Left ventricle myocardium superior (tissue), 1 donor: ENCODE results near the gene DMGDH. TPM values are rescaled to one million over a fixed set of nuclear protein-coding genes. Genes with fewer than 3 reads are reported as not detected.
A peak's percentile ranks its signal among the peaks of the same experiment; 100 is the strongest.

Experiments used
- ATAC-seq: fragments of 200-7000 bp; cut with Tn5 transposase; one replicate; pipeline ENCODE4 v1.9.1; 2020; ENCODE audit warnings: mild to moderate bottlenecking, moderate library complexity
- DNase-seq: peaks from one replicate; pipeline ENCODE4 v3.0.0-alpha.2; 2020
- intact Hi-C: fragments of 100-400 bp; cut with micrococcal nuclease; formaldehyde crosslinking; loops from one replicate; pipeline ENCODE4 v1.11.0; 2022
- total RNA-seq: library from RNA; stranded (reverse); fragmentation: NEBNext Ultra II Directional; extraction: Animal tissue kit (Norgen Biotek cat#: 25700); gene quantifications from one replicate; pipeline ENCODE4 v1.2.1, GENCODE V29; 2021
- donor health status: DM: no; HTN: yes; CAD: no; lungs with severe emphysema.

Gene DMGDH
- total RNA-seq, 1 donor from 2014 or later, result 1.3 TPM

DNA sequence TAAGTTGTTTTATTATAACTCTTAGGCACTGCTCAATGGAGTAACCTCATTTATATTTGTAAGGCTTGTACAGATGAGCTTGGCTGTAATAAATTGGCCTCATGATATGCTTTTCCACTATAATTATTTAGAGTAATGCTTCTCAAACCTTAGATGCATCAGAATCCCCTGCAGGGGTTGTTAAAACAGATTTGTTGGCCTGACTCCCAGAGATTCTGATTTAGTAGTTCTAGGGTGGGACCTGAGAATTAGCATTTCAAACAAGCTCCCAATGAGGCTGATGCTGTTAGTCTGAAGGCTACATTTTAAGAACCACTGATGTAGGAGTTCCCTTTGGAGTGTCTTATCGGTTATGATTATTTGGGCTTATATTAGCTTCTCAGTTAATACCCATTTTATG lies 46.1 kb downstream of the DMGDH start:
- intact Hi-C loops, result loop anchor here (10.0 kb wide), 1 partner anchor 441 kb away; no protein-coding TSS in a partner anchor
- ATAC-seq, result no peak
- DNase-seq, result no peak

DNA sequence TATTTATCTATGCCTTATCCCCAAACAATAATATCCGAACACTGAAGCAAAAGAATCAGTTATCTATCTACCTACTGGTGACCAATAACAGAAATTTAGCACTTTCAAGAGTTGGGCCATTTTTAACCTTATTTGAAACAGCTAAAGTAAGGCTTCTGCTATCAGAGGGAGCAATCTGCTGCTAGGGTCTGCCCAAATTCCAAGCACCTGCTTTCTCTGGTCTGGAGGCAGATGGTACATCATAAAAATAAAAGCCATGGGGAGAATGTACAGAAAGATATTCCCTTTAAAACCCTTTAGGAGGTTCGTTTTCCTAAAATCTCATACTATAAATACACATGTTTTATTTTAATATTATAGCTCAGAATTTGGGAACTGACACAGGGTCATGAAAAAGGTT lies 46.7 kb downstream of the DMGDH start:
- ATAC-seq (no peak), DNase-seq (no peak)
- intact Hi-C loops, result loop anchor here (10.0 kb wide), 1 partner anchor 442 kb away; no protein-coding TSS in a partner anchor

DNA sequence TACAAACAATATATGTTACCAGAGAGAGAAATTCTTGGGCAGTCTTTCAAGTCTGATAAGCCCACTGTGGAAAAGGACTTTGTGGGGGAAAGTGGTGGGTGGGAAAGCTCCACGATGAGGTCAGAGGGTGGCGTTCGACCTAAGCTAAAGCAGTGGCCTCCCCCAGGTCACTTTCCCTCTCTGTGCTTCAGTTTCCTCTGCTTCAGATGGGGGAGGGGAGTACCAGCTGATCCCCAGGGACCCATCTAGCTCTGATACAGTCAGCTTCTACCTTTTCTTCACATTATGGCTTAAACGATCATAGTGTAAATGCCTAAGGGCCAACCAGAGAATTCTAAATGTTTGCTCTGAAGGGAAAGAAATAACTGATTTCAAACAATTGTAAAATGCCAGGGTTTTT lies 47.7 kb downstream of the DMGDH start:
- DNase-seq, result no peak
- intact Hi-C loops, result loop anchor here (10.0 kb wide), 1 partner anchor 443 kb away; no protein-coding TSS in a partner anchor
- no peak for ATAC-seq

DNA sequence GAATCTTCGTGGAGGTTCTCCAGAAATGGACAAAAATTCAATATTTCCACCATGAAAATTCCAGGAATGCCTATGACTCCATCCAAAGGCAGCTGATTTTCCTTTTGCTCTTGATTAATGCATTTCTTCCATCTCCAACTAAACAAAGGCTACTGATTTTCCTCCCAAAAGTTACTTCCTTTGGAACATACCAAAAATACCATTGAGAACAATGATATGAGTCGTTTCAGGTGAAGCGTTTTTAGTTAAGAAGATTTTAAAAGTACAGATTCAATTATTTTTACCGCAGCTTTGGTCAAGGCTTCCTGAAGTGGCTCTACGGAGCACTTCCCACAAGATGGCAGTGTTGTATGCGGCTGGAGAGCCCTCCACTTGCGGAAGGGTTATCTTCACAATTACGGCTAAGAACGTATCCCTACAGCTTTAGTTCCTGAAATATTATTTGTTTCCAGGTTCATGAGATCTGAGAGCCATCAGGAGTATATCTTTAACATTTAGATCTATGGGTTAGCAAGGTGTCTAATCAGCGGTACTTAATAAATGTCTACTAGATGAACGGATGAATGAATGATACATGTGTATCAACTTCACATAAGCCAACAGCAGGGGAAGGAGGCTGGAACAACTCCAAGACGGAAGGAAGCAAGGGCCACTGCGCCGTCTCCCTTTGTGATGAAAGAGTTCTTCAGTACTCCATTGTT lies 48.5 kb downstream of the DMGDH start:
- intact Hi-C loops, result loop anchor here (10.0 kb wide), 1 partner anchor 444 kb away; no protein-coding TSS in a partner anchor
- ATAC-seq (peak; percentile 78), DNase-seq (peak; percentile 57)

DNA sequence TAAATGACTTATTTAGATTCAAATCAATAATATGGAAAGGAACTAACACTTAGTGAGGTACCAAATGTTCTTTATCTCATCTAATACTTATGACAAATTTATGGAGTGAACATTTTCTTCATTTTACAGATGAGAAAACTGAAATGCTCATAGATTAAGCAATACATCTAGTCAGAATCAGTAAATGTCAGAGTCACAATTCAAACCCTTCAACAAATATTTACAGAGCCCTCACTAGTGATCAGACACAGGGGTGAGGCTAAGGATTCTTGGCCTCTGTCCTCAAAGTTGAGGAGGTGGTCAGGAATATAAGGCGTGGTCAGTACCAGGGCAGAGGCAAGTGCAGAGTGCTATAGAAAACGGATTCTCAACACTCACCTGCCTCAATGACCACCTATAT lies 54.8 kb downstream of the DMGDH start:
- no peak for DNase-seq
- intact Hi-C loops, result no loop called here
- no peak for ATAC-seq

DNA sequence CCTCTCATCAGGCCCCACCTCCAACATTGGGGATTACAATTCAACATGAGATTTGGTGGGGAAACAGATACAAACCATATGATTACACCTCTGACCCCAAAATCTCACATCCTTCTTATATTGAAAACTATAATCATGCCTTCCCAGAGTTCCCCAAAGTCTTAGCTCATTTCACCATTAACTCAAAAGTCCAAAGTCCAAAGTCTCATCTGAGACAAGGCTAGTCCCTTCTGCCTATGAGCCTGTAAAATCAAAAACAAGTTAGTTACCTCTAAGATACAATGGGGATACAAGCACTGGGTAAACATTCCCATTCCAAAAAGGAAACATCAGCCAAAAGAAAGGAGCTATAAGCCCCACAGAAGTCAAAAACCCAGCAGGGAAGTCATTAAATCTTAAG lies 57.6 kb downstream of the DMGDH start:
- intact Hi-C loops, result no loop called here
- no peak for DNase-seq
- no peak for ATAC-seq

DNA sequence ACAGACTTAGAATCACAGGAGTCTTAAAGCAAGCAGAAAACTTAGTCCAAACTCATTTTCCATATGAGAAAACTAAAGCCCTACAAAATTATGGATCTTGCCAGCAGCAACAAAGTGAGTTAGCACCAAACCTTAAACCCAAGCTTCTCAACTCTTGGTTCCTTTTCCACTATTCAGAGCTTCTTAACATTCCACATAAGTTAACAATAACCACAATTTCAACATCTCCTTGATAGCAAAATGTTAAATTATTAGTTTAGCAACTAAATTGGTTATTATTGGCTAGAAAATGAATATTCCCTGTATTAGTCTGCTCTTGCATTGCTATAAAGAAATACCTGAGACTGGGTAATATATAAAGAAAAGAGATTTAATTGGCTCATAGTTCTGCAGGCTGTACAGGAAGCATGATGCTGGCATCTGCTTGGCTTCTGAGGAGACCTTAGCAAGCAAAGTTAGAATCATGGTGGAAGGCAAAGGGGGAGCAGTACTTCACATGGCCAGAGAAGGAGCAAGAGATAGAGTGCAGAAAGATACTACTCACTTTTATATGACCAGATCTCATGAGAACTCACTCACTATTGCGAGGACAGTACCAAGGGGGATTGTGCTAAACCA lies 58.1 kb downstream of the DMGDH start:
- DNase-seq (no peak), ATAC-seq (no peak)
- intact Hi-C loops, result no loop called here

DNA sequence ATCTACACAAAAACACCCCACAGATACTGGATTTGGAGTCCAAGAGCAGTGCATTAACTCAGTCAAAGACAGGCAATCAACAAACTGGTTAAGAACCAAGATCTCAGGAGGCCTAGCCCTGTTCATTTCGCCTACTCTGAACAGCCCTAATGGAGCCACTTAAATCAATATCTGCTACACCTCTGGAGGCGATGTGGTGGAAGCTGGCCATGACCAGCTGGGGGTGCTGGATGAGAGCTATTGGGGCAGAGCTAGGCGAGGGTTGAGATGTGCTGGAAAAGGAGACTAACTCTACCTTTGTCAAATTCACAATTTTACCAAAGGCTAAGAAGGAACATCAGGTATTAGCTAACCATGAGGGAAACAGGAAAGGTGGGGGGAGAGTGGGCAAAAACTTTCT lies 61.1 kb downstream of the DMGDH start:
- intact Hi-C loops, result no loop called here
- ATAC-seq (no peak), DNase-seq (no peak)

DNA sequence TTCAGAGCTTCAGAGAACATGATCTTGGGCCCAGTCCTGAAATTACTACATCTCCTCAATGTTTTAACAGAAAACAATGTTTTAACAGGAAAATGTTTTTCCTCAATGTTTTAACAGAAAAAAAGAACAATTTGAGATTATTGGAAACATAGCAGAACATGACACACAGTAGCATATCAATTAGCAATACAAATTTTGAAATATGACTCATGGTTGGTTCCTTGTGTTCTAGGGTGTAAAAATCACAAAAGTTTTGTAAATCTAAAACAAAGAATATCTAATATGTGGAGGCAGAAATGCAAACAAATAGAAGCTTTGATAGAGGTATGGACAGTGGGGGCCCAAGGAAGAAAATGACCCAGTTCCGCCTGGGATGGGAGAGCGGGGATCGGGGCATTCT lies 61.6 kb downstream of the DMGDH start:
- no peak for DNase-seq
- no peak for ATAC-seq
- intact Hi-C loops, result no loop called here

DNA sequence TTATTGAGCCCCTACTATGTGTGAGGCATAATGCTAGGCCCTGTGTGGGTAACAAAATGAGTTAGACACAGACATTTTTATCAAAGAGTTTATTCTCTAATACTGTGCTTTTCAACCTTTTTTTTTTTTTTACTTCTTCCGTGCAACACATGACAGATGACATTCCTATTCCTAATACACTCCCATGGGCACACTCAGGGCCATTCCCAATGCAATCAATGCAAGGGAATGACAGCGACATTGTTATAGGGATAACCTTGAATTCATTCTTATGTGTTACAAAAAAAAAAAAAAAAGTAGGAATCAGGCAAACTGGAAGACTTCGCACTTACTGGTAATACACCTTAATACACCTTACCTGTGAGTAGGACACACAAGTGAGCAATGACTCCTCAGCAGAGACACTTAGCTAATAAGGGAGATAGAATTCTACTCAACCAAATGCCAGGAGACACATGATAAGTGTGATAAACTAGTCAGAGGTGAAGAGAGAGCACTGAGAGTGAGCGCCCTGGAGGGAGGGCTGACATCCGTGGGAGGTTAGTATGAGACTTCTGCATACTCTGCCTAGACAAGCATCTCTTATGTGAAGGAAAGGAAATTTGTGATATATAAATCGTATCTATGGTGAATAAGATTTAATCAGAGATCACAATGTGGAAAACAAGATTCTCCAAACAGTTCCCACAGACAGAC lies 63.4 kb downstream of the DMGDH start:
- intact Hi-C loops, result no loop called here
- ATAC-seq (no peak), DNase-seq (no peak)

DNA sequence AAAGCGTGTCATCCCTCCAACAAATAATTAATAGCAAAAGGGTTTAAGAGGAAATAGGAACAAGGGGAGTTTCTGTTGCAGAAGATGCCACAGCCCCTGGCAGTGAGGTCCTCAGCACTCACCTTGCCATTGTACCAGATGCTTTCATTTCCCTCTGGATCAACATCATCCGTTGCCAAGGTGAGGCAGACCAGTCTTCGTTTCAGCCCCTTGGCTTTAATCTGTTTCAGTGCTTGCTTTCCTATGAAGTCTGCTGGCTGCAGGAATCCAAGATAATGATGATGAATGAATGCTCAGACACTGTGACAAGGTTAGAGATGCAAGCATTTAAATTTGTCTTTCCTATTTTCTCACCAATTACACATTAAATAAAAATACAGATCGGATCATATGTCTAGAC lies 64.3 kb downstream of the DMGDH start:
- no peak for ATAC-seq
- intact Hi-C loops, result no loop called here

DNA sequence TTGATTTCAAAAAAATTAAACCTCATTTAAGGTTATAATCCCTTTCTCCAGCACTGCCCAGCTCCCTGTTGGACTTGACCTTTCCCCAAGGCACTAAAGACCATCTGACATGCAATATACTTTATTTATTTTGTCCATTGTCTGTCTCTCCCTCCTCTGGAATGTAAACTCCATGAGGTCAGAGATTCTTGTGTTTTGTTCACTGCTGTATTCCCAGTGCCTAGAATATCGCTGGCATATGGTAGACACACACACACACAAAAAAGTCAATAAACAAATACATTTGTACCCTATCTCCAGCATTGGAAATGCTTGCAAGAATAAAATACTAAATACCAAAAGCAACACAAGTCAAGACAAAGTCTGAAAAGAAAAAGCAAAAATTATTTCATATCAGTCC lies 67.1 kb downstream of the DMGDH start:
- intact Hi-C loops, result no loop called here
- no peak for ATAC-seq
- DNase-seq, result no peak

More for the DNA sequence above, 64.3 kb downstream of the DMGDH start:
- DNase-seq, result no peak

DNA sequence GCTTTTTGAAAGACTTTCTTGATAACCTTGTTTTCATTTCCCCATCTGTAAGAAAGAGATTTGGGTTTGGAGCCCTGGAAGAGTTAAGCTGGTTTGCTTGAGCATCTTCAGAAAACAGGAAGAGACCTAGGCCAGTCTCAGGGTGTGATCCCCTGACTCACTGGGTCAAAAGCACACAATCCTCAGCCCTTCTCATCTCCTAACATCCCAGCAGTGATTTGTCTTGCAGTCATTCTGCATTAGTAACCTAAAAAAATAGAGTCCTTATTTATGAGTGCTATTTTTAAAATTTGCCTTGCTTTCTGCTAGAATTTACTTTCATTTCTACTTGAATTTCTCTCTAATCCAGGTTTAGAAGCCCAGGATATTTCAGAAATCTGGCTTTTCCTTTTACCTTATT lies 68.0 kb downstream of the DMGDH start:
- intact Hi-C loops, result no loop called here
- no peak for DNase-seq
- no peak for ATAC-seq

DNA sequence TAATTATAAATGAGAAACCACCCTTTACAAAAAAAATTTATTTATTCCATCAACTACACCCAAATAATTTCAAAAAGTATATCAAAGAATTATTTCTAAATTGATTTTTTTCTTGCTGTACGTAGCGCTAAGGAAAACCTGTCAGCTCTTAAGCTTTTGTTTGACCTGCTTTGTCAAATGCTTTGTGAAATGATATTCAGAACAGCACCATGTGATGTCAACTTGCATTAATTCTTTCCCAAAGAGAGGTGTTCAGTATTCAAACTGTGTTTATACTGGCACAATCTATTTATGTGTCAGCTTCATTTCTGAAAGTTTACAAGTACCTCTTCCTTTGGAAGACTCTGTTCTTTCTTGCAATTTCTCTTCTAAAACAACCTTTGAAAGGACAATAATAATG lies 72.4 kb downstream of the DMGDH start:
- no peak for ATAC-seq

DNA sequence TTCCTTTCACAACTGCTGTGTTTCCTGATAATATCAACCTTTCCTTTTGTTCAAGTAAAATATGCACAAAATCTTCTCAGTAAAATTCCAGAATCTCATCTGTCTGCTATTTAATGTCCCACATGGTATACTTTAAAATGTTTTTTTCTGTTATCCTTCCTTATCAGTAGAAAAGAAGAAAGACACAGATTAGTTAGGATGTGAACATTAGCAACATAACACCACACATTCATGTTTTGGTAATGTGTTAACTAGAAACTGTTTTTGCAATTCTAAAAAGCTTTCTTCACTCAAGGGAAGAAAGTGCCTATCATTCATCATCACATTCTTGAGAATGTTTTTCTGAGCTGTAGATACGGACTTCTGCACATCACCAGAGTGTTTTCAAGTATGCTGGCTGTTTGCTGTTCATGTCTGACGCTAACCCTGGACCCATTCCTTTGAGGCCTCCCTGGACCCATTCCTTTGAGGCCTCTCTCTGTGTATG lies 73.9 kb downstream of the DMGDH start:
- no peak for DNase-seq
- no peak for ATAC-seq
- intact Hi-C loops, result no loop called here

More for the DNA sequence above, 72.4 kb downstream of the DMGDH start:
- intact Hi-C loops, result no loop called here
- DNase-seq, result no peak

DNA sequence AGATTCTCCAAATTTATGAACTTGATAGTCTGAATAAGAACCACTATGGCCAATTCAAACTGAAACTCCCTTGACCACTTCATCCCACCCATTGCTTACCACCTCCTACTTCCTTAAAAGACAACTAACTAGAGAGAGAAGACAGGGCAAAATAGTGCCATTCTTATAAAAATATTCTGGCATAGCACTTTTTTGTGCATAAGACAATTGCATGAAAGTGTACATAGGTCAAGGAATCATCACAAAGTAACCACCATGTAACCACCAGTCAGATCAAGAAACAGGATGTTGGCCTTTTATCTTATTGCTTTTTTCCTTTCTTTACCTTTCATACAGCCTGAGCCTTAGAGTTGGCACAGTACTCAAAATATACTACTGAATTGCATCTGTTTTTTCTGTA lies 76.3 kb downstream of the DMGDH start:
- ATAC-seq (no peak), DNase-seq (no peak)
- intact Hi-C loops, result no loop called here

DNA sequence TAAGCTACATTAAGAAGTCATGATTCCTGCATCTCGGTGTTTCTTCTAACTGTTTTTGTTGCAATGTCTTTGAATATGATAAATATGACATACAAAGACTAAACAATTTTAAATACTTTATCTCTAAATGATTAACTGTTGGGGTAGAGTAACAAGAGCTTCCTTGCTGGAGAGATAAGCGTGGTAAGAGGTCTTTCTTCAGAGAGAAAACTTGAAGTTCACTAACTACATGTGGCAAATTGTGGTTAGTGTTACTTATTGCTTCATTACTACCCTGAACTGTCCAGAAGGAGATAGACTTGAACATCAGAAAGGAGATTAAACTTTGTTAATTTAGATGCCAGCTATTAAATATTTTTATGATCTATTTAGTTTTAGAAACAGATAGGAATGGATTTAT lies 77.3 kb downstream of the DMGDH start:
- intact Hi-C loops, result no loop called here
- DNase-seq (no peak), ATAC-seq (no peak)

DNA sequence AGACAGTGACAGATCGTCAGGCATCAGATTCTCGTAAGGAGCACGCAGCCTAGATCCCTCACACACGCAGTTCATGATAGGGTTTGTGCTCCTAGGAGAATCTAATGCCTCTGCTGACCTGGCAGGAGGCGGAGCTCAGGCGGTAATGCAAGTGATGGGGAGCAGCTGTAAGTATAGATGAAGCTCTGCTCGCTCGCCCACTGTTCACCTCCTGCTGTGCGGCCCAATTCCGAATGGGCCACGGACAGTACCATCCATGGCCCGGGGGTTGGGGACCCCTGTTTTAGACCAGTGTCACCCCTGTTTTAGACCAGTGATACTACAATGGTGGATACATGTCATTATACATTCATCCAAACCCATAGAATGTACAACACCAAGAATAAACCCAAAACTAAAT lies 80.4 kb downstream of the DMGDH start:
- ATAC-seq (no peak), DNase-seq (no peak)
- intact Hi-C loops, result no loop called here

DNA sequence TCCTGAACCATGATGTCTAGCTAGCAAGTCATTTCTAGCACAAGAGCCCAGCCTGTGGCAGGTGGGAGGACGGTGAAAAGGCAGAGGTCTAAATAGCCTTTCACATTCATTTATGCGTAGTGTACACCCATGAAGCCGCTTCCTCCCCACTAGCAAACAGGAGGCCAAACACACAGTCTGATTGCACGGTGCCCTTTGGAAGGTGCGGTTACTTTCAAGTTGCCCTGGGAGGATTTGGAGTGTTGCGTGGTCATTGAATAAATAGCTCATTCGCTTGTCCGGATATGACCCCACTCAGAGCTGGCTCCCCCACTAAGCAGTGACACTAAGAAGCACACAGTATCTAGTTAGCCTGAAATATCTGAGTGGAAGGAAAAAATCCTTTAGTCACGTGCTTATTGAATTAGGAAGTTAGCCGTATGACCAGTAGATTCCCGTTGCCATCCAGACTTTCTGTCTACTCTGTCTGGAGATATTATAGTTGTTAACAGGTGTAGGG lies 83.7 kb downstream of the DMGDH start:
- ATAC-seq, result peak; percentile 47
- intact Hi-C loops, result no loop called here
- DNase-seq, result no peak

DNA sequence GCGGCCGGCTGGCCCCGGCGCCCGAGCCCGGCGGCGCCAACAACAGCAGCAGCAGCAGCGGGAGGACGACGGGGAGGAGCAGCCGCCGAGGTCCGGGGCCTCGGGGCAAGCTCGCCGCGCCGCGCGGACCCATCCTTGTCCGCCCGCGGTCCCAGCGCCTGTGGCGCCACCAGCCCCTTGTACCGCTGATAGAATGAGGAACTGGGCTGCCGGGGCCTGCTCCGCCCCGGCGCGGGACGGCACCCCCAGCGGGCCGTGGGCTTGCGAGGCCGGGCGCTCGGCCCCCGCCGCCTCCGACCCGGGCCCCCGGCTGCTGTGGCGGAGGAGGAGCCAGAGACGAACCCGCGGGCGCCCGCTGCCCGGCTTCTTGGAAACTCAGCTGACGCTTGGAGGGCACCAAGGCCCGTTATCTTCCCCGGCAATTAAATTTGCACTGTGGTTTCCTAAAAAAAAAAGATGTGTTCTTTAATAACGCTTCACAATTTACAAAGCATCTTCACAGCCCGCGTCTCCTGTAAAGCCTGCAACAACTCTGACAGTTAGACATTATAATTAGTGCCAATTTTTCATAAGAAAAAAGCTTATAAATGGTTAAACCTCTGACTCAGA lies 84.3 kb downstream of the DMGDH start, which contains the start of gene ARSB:
Gene ARSB (minus strand): TSS at position 195 of the 609 bp plus-strand sequence. CDS start 62 bp downstream, at position 133.
- peak; percentile 75 for DNase-seq
- peak; percentile 68 for ATAC-seq
- intact Hi-C loops, result no loop called here
